ENCODE data around the gene MICAL3.

DNA sequence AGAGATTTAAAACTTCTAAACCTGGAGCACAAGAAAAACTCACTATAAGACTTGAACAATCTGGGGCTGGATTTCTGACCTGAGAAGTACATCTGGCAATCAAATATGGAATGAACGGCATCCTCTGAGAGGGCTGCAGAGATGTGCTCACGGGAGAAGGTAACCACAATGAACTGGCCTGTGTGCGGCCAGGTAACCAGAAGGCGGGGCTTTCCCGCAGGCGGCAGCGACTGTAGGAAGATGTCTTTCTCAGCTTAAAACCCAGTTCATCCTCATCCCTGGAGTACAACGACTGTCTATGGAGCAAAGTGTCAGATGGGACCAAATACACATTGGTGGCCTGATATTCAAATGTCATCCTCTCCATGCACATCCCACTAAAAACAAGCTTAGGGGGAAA lies 24.5 kb downstream of the MICAL3 start:
- no peak for TF ChIP-seq POLR2A (IDR thresholded peaks at IDR 0.05)
- TF ChIP-seq, protein P1, sequence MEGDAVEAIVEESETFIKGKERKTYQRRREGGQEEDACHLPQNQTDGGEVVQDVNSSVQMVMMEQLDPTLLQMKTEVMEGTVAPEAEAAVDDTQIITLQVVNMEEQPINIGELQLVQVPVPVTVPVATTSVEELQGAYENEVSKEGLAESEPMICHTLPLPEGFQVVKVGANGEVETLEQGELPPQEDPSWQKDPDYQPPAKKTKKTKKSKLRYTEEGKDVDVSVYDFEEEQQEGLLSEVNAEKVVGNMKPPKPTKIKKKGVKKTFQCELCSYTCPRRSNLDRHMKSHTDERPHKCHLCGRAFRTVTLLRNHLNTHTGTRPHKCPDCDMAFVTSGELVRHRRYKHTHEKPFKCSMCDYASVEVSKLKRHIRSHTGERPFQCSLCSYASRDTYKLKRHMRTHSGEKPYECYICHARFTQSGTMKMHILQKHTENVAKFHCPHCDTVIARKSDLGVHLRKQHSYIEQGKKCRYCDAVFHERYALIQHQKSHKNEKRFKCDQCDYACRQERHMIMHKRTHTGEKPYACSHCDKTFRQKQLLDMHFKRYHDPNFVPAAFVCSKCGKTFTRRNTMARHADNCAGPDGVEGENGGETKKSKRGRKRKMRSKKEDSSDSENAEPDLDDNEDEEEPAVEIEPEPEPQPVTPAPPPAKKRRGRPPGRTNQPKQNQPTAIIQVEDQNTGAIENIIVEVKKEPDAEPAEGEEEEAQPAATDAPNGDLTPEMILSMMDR (IDR thresholded peaks at IDR 0.05), result no peak

Data from tibial nerve (tissue), 3 donors.